ENCODE results near the gene ELOVL6.

DNA sequence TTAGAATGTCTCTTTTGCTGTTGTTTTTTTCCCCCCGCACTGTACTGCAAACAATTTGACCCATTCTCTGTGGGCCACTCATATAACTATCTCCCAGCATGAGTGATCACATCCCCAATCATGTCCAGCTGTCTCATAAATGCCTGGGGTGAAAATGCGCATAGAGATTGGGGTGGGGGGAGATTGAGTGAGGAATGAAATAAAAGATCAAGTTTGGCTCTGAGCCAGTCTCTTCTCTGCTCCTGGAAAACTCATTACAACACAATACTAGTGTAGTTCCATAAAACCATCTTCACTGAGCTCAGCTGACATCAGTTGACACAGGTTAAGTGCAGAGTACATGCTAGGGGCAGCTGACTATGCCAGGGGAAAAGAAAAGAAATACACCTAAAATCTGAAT is 188.9 kb downstream of the ELOVL6 start:
- TF ChIP-seq, protein P1, sequence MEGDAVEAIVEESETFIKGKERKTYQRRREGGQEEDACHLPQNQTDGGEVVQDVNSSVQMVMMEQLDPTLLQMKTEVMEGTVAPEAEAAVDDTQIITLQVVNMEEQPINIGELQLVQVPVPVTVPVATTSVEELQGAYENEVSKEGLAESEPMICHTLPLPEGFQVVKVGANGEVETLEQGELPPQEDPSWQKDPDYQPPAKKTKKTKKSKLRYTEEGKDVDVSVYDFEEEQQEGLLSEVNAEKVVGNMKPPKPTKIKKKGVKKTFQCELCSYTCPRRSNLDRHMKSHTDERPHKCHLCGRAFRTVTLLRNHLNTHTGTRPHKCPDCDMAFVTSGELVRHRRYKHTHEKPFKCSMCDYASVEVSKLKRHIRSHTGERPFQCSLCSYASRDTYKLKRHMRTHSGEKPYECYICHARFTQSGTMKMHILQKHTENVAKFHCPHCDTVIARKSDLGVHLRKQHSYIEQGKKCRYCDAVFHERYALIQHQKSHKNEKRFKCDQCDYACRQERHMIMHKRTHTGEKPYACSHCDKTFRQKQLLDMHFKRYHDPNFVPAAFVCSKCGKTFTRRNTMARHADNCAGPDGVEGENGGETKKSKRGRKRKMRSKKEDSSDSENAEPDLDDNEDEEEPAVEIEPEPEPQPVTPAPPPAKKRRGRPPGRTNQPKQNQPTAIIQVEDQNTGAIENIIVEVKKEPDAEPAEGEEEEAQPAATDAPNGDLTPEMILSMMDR (IDR thresholded peaks at IDR 0.05) = no peak
- no peak for TF ChIP-seq POLR2A (IDR thresholded peaks at IDR 0.05)

All from testis (tissue), 2 donors.